Activated CD8-positive, alpha-beta memory T cell treated with anti-CD3 and anti-CD28 coated beads for 4 hours (primary cell): ENCODE measurements around the gene PPP6R3.

ENCODE experiments used
- DNase-seq, 2 donors: peaks; one replicate each; pipeline ENCODE4 v3.0.0-alpha.2; 2020; ENCODE audit warnings: low read depth in 2 of 2

PPP6R3 gene

DNA sequence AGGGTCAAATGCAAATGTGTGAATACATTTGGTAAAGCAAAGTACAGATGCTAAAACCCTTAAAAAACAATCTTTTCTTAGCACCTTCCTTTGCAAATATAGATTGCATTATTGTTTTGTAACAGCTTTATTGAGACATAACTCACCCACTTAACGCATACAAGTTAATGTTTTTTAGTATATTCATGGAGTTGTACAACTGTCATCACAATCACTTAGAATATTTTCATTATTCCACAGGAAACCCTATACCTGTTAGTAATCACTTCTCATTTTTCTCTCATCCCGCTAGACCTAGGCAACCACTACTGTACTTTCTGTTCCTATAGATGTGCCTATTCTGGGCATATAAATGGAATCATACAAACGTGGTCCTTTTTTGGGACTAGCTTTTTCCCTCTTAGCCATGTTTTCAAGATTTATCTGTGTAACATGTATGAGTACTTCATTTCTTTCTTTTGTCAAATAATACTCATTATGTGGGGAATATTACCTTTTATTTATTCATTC is 34.7 kb downstream of the PPP6R3 start:
- no peak for DNase-seq

DNA sequence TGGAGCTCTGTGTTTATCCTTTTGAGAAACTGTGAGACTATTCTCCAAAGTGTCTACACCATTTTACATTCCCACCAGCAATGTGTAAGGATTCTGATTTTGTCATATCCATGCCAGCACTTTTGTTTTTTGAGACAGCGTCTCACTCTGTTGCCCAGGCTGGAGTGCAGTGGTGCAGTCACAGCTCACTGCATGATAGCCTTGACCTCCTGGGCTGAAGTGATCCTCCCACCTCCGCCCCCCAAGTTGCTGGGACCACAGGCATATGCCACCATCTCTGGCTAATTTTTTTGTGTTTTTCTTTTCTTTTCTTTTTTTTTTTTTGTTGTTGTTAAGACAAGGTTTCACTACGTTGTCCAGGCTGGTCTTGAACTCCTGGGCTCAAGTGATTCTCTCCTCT is 35.3 kb downstream of the PPP6R3 start:
- DNase-seq, result no peak

- no peak for DNase-seq
Measured at GRCh38 chr11:68497761-68498160, 37.2 kb downstream of the PPP6R3 start.

- no peak for DNase-seq
Measured at GRCh38 chr11:68498321-68498720, 37.8 kb downstream of the PPP6R3 start.

DNA sequence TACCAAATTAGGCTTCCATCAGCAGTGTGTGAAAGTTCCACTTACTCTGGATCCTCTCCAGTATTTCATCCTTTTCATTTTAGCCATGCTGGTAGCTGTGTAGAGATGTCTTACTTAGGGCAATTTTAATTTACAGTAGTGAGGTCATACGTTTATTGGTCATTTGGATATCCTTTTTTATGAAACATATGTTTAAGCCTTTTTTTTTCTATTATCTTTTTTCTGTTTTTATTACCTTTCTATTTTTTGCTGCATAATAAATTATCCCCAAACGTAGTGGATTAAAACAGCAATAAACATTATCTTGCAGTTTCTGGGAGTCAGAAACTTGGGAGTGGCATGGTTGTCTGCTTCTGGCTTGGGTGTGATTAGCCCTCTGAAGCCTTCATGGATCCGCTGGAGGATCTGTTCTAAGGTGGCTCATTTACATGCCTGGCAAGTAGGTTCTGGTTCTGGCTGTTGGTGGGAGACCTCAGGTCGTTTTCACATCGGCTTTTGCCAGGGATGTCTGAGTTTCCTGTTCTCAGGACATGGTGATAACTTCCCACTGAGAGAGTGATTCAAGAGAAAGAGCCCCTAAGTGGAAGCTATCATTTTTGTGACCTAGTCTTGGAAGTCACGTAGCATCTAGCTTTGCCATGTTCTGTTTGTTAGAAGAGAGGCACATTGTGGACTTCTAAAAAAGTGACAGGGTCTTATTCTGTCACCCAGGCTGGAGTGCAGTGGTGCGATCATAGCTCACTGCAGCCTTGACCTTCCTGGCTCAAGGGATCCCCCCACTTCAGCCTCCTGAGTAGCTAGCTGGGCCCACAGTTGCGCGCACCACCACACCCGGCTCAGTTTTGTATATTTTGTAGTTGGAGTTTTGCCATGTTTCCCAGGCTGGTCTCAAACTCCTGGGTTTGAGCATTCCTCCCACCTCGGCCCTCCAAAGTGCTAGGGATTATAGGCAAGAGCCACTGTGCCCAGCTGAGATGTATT is 38.6 kb downstream of the PPP6R3 start:
- no peak for DNase-seq

- DNase-seq, result no peak
Measured at GRCh38 chr11:68500206-68500605, 39.7 kb downstream of the PPP6R3 start.

DNA sequence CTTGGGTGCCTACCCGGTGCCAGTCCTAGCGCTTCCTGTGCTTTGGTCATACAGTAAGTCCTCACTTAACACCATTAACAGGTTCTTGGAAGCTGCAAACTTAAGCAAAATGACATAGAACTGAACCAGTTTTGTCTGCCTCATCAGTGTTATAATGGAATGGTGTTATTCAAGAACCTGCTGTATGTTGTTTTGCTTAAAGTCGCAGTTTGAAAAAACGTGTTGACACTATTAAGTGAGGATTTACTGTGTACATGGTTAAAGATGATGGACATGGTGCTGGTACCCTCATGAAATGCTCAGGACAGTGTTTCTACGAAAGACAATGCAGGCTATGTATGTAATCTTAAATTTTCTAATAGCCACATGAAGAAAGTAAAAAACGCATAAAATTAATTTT is 41.3 kb downstream of the PPP6R3 start:
- DNase-seq, result no peak

DNA sequence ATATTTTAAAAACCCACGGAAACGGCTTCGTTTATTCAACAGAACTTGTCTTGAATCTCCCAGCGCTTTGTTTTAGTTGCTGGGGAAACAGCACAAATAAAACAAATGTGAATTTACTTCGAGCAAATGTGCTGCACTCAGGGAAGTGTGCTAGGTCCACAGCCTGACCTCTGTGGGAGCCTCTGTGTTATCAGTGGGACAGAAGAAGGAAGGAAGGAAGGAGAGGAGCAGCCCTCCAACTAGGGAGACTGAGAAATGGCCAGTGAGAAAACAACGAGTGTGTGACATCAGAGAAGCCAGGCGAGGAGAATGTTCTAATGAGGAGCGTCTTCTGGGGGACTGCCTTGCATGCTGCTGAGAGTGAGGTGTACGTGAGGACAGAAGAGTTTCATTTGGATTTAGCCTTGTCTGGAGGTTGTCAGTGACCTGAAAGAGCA is 42.7 kb downstream of the PPP6R3 start:
- DNase-seq, result no peak

DNA sequence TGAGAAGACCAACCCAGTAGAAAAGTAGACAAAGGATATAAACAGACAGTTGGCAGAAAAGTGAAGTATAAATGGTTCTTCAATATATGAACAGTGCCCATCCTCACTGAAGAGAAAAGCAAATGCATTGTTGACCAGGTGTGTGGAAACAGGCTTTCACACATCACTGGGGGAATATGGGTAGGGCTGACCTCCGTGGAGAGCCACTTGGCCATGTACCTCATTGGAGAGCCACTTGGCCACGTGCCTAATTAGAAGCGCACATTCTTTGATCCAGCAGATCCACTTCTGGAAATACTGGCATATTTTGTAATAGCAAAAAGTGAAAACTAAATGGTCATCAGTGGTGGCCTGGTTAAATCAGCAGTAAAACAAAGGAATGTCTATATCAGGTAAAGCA is 43.2 kb downstream of the PPP6R3 start:
- DNase-seq, result no peak

DNA sequence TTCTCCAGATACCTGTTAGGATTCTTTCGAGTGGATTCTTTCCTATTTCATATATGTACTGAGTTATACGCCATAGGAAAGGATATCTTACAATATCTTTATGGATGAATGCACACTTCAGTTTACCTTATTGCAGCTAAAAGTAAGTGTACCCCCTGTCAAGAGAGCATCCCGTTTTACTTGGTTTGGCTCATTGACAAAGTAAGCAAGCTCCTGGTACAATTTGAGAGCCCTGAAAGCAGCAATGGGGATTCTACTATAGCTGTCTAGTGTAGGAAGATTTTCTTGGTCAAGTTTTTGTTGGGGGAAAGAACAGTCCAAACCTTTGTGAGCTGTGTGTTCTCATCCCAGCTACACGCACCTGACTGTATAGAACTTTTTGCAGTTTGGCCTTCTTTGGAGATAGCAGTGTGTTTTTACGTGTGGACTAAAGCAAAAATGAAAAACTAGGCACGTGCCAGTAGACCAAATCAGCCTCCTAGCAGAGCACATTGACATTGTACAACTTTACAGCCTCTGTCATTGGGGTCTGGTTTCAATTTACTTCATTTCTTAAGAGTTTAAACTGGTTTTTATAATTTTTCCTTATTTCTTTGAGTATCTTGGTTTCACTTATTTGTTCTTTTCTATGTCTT is 44.0 kb downstream of the PPP6R3 start:
- no peak for DNase-seq

DNA sequence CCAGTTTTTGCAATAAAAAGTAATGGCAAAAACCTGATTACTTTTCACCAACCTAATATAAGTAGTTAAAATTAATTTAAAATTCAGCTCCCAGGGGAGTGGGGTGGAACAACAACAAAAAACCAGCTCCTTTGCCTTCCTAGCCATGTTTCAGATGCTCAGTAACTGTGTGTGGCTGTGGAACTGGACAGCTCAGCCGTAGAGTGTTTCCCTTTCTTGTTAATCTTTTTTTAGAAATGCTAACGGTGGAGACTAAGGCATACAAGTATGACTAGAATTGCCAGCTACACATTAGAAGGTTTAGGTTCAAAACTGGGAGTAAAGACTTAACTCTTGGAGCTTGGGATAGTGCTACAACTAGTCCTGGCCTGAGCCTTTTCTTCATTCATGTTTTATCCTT is 45.0 kb downstream of the PPP6R3 start:
- DNase-seq, result no peak

- no peak for DNase-seq
Measured at GRCh38 chr11:68506908-68507307, 46.4 kb downstream of the PPP6R3 start.

DNA sequence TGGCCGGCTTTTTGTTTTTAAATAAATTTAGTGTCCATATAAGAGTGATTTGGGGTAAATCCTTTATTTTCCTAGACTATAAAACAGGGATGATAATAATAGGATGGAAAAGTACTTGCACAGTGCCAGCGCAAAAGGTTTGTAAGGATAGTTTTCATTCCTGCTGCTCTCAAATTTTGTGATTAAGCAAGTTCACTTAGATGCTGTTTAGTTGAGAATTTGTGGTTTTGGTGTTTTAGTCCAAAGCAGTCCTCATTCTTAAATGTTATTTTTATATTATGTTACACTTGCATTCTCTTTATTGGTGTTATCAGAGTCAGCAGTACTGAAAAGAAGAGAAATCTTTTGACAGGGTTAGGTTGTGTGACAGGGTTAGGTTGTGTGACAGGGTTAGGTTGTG is 47.9 kb downstream of the PPP6R3 start:
- no peak for DNase-seq

- no peak for DNase-seq
Measured at GRCh38 chr11:68509066-68509465, 48.5 kb downstream of the PPP6R3 start.

DNA sequence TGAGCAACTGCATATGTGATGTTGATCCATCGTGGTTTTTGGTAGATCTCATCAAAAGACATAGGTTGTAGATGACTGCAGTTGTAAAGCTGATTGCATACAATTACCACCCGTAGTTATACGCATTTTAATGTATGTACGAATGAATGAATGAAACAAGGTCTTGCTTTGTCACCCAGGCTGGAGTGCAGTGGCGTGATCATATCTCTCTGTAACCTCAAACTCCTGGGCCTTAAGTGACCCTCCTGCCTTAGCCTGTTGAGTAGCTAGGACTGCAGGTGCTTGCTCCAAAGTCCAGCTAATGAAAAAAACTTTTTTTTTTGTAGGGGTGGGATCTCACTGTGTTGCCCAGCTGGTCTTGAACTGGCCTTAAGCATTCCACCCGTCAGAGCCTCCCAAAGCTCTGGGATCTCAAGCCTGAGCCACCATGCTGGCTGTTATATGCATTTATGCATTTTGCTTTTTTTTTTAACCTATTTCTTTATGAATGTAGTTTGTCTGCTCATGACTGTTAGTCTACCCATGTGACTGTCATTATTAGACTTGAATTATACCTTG is 53.5 kb downstream of the PPP6R3 start:
- no peak for DNase-seq

DNA sequence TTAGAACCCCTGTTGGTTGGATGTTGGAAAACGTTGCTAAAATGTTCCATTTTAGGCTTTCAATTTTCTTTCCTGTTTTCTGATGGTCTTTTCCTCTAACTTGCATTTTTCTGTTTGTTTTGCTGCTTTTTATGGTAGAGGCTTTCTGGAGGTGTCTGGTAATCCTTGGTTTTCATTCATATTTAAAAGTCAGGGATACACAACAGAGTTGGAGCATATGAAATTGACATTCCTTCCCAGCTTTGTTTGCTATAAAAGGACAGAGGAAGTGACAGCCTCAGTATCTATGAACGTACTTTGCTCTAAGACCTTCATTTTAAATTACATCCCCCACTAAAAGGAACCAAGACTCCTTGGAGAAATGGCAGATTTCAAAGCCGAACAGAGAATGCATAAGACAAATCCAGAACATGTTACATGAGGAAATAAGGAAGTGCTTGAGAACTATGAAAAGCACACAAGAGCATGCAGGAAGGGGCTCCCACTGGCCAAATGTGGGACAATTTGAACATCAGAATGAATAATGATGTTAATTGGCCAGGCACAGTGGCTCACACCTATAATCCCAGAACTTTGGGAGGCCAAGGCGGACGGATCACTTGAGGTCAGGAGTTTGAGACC is 56.7 kb downstream of the PPP6R3 start:
- DNase-seq, result no peak

GRCh38 chr11:68518191-68518590 is 57.6 kb downstream of the PPP6R3 start:
- DNase-seq, result no peak

- DNase-seq, result no peak
Measured at GRCh38 chr11:68521969-68522652, 61.6 kb downstream of the PPP6R3 start.

- no peak for DNase-seq
Measured at GRCh38 chr11:68523033-68523432, 62.5 kb downstream of the PPP6R3 start.

GRCh38 chr11:68523743-68524142 is 63.2 kb downstream of the PPP6R3 start:
- no peak for DNase-seq

DNA sequence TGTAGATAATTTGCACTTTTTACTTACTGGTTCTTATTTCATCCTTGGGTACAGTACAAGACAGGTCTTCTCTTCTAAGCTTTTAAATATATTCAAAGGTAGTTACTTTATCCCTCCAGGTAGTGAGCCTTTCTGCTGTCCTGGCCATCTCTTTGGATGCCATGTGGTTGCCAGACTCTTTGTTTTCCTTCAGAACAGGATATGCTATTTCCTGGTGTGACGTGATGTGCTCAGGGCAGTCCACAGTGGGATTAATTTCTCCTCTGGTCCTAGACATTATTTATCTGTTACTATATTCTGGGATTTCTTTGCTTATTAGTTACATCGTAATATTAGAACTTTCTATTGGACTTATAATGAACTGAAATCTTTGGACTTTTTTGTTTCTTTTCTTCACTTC is 63.7 kb downstream of the PPP6R3 start:
- no peak for DNase-seq

GRCh38 chr11:68524681-68525080 is 64.1 kb downstream of the PPP6R3 start:
- DNase-seq, result no peak
